OCI-LY3 (cell line): ENCODE results near the gene GPR137B.

Experiments
- H2AFZ ChIP-seq: fragments of 200-600, 300-600 bp; shearing (Covaris generic); 2 replicates; pipeline ENCODE4 v1.6.0; 2014; ENCODE audit warnings: antibody characterized with exemption, low read depth, low read length
- H3K27ac ChIP-seq: fragments of 200-600, 300-600 bp; sonication (generic); 2 replicates; pipeline ENCODE4 v1.5.1; 2014; ENCODE audit warnings: mild to moderate bottlenecking, low read length, moderate library complexity, mixed read lengths
- H3K27me3 ChIP-seq: fragments of 200-600, 300-600 bp; sonication (generic); 2 replicates; pipeline ENCODE4 v1.6.1; 2014; ENCODE audit warnings: low read depth, low read length, mixed read lengths
- H3K36me3 ChIP-seq: fragments of 200-600, 300-600 bp; sonication (generic); replicated peaks from 2 replicates; pipeline ENCODE3; 2014; ENCODE audit warnings: low read depth, low read length, mixed read lengths
- H3K4me1 ChIP-seq: fragments of 300-600, 200-600 bp; sonication (generic); 2 replicates; pipeline ENCODE4 v1.6.1; 2014; ENCODE audit warnings: low read length, mixed read lengths
- H3K4me2 ChIP-seq: fragments of 200-600, 300-600 bp; sonication (generic); 2 replicates; pipeline ENCODE4 v1.6.1; 2014; ENCODE audit warnings: low read length, mixed read lengths
- H3K4me3 ChIP-seq: fragments of 300-600, 200-600 bp; sonication (generic); 2 replicates; pipeline ENCODE4 v1.5.1; 2014; ENCODE audit warnings: antibody characterized with exemption, mild to moderate bottlenecking, low read length, moderate library complexity
- H3K79me2 ChIP-seq: fragments of 300-600, 200-600 bp; shearing (Covaris generic); 2 replicates; pipeline ENCODE4 v1.6.1; 2014; ENCODE audit warnings: mild to moderate bottlenecking, low read length, mixed read lengths
- H3K9ac ChIP-seq: fragments of 300-600, 200-600 bp; shearing (Covaris generic); 2 replicates; pipeline ENCODE4 v1.6.0; 2014; ENCODE audit warnings: mild to moderate bottlenecking, low read length, moderate library complexity
- H3K9me3 ChIP-seq: fragments of 200-600, 300-600 bp; shearing (Covaris generic); 2 replicates; pipeline ENCODE4 v1.6.1; 2014; ENCODE audit warnings: low read length, mixed read lengths; ENCODE audit not compliant: insufficient read depth
- H4K20me1 ChIP-seq: fragments of 200-600, 300-600 bp; sonication (generic); 2 replicates; pipeline ENCODE4 v1.6.1; 2016; ENCODE audit warnings: low read length, mixed read lengths; ENCODE audit not compliant: insufficient read depth
- CTCF ChIP-seq: fragments of 200-600, 300-600 bp; sonication (generic); IDR thresholded peaks from 2 replicates; pipeline ENCODE4 v1.5.1; 2014; ENCODE audit warnings: antibody characterized with exemption, low read length, low read depth
- EZH2phosphoT487 ChIP-seq: fragments of 200-600 bp; shearing (Covaris generic); IDR thresholded peaks from 2 replicates; pipeline ENCODE4 v1.6.1; 2018; ENCODE audit warnings: antibody characterized with exemption, mixed run types, low read depth

The GPR137B gene

GRCh38 chr1:236173174-236173767 lies 30.9 kb downstream of the GPR137B start:
- TF ChIP-seq CTCF, result no peak
- no peak for TF ChIP-seq EZH2phosphoT487
- no peaks in the 10 kb centered on the region for H3K9me3 ChIP-seq
- no peak overlapping the region for H3K4me2 ChIP-seq
- H3K4me1 ChIP-seq, result peaks cover 7% of the 10 kb centered on the region
- H4K20me1 ChIP-seq, result peaks cover 46% of the 10 kb centered on the region
- peaks cover 32% of the 10 kb centered on the region for H3K79me2 ChIP-seq
- H3K27me3 ChIP-seq, result no peaks in the 10 kb centered on the region
- H3K36me3 ChIP-seq, result peaks cover 53% of the 10 kb centered on the region
- no peak overlapping the region for H3K4me3 ChIP-seq
- no peak overlapping the region for H2AFZ ChIP-seq
- no peak overlapping the region for H3K9ac ChIP-seq
- H3K27ac ChIP-seq, result no peak overlapping the region

GRCh38 chr1:236175642-236176336 lies 33.5 kb downstream of the GPR137B start:
- Histone ChIP-seq H3K9me3 (no peaks in the 10 kb centered on the region), H3K27me3 (no peaks in the 10 kb centered on the region), H3K36me3 (peaks cover 56% of the 10 kb centered on the region), H4K20me1 (peaks cover 42% of the 10 kb centered on the region), H3K79me2 (peaks cover 19% of the 10 kb centered on the region), H3K4me3 (no peak overlapping the region), H3K9ac (no peak overlapping the region), H2AFZ (no peak overlapping the region), H3K27ac (no peak overlapping the region), H3K4me2 (no peak overlapping the region), H3K4me1 (no peaks in the 10 kb centered on the region)
- TF ChIP-seq CTCF, result no peak

- no peaks in the 10 kb centered on the region for H3K9me3 ChIP-seq
- H3K27me3 ChIP-seq, result no peaks in the 10 kb centered on the region
- H3K4me1 ChIP-seq, result no peaks in the 10 kb centered on the region
- H3K79me2 ChIP-seq, result peaks cover 12% of the 10 kb centered on the region
- H3K4me2 ChIP-seq, result no peak overlapping the region
- H3K36me3 ChIP-seq, result peaks cover 57% of the 10 kb centered on the region
- H2AFZ ChIP-seq, result no peak overlapping the region
- TF ChIP-seq CTCF, result no peak
- no peak for TF ChIP-seq EZH2phosphoT487
- H4K20me1 ChIP-seq, result peaks cover 35% of the 10 kb centered on the region
- H3K27ac ChIP-seq, result no peak overlapping the region
- no peak overlapping the region for H3K9ac ChIP-seq
- no peak overlapping the region for H3K4me3 ChIP-seq
Observed at GRCh38 chr1:236176337-236177336, 34.3 kb downstream of the GPR137B start.

DNA sequence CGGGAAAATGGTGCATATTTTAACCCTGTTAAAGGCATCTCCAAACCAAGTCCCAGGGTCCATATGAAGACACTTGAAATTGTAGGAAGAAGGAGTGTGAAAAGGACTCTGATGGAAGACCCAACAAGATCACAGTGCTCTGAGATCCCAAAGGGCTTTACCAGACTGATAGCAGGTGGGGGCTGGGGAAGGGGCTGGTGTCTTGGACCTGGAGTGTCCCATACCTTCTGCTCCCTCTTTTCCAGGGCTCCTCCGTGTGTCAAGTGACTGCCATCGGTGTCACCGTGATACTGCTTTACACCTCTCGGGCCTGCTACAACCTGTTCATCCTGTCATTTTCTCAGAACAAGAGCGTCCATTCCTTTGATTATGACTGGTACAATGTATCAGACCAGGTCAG lies 37.3 kb downstream of the GPR137B start:
- Histone ChIP-seq H4K20me1 (peaks cover 26% of the 10 kb centered on the region), H3K4me1 (no peaks in the 10 kb centered on the region), H3K9ac (no peak overlapping the region), H2AFZ (no peak overlapping the region), H3K4me2 (no peak overlapping the region), H3K27me3 (no peaks in the 10 kb centered on the region), H3K4me3 (no peak overlapping the region), H3K79me2 (peaks cover 12% of the 10 kb centered on the region), H3K36me3 (peaks cover 66% of the 10 kb centered on the region), H3K9me3 (no peaks in the 10 kb centered on the region), H3K27ac (no peak overlapping the region)
- no peak for TF ChIP-seq CTCF
- no peak for TF ChIP-seq EZH2phosphoT487
